Brain microvascular endothelial cell (primary cell): Measurements from ENCODE around the gene DTX1.

Experiments
- DNase-seq: peaks from one replicate; pipeline ENCODE4 v3.0.0-alpha.2; 2020
- H3K27ac ChIP-seq: fragments of 250-450 bp; sonication (Bioruptor Pico); 2 replicates; pipeline ENCODE4 v1.5.1; 2020; ENCODE audit warnings: mild to moderate bottlenecking, moderate library complexity
- H3K27me3 ChIP-seq: fragments of 250-450 bp; sonication (Bioruptor Pico); replicated peaks from 2 replicates; pipeline ENCODE4 v1.5.1; 2020; ENCODE audit warnings: mild to moderate bottlenecking
- H3K36me3 ChIP-seq: fragments of 250-450 bp; sonication (Bioruptor Pico); replicated peaks from 2 replicates; pipeline ENCODE4 v1.5.1; 2020; ENCODE audit warnings: mild to moderate bottlenecking
- H3K4me3 ChIP-seq: 2 replicates; pipeline ENCODE4 v1.5.1; 2011; ENCODE audit warnings: low read depth, mild to moderate bottlenecking, control low read depth, low read length, moderate library complexity
- in situ Hi-C: cut with HindIII; loops from 2 replicates; pipeline ENCODE4 v1.10.0; 2017; ENCODE audit warnings: low sequenced_read_pairs, low pct_ligation_motif_present
- TF ChIP-seq, protein P1 (sequence below): IDR thresholded peaks from 2 replicates; pipeline ENCODE4 v1.5.1; 2011; ENCODE audit warnings: low read depth, mild to moderate bottlenecking, moderate library complexity, low read length, control low read depth, inconsistent platforms; ENCODE audit errors: missing control alignments

DTX1 gene

GRCh38 chr12:113065126-113066007, 8.8 kb downstream of the DTX1 start:
- DNase-seq, result no peak
- H3K36me3 ChIP-seq, result no peaks in the 10 kb centered on the region
- peaks cover 34% of the 10 kb centered on the region for H3K27me3 ChIP-seq
- TF ChIP-seq, protein P1, sequence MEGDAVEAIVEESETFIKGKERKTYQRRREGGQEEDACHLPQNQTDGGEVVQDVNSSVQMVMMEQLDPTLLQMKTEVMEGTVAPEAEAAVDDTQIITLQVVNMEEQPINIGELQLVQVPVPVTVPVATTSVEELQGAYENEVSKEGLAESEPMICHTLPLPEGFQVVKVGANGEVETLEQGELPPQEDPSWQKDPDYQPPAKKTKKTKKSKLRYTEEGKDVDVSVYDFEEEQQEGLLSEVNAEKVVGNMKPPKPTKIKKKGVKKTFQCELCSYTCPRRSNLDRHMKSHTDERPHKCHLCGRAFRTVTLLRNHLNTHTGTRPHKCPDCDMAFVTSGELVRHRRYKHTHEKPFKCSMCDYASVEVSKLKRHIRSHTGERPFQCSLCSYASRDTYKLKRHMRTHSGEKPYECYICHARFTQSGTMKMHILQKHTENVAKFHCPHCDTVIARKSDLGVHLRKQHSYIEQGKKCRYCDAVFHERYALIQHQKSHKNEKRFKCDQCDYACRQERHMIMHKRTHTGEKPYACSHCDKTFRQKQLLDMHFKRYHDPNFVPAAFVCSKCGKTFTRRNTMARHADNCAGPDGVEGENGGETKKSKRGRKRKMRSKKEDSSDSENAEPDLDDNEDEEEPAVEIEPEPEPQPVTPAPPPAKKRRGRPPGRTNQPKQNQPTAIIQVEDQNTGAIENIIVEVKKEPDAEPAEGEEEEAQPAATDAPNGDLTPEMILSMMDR, result no peak
- no peak overlapping the region for H3K27ac ChIP-seq
- in situ Hi-C loops, result no loop called here
- no peak overlapping the region for H3K4me3 ChIP-seq

GRCh38 chr12:113066813-113067400, 10.4 kb downstream of the DTX1 start:
- Histone ChIP-seq H3K36me3 (no peaks in the 10 kb centered on the region), H3K27ac (no peak overlapping the region), H3K27me3 (peaks cover 22% of the 10 kb centered on the region), H3K4me3 (no peak overlapping the region)
- DNase-seq, result no peak
- in situ Hi-C loops, result no loop called here
- TF ChIP-seq, protein P1, result no peak

DNA sequence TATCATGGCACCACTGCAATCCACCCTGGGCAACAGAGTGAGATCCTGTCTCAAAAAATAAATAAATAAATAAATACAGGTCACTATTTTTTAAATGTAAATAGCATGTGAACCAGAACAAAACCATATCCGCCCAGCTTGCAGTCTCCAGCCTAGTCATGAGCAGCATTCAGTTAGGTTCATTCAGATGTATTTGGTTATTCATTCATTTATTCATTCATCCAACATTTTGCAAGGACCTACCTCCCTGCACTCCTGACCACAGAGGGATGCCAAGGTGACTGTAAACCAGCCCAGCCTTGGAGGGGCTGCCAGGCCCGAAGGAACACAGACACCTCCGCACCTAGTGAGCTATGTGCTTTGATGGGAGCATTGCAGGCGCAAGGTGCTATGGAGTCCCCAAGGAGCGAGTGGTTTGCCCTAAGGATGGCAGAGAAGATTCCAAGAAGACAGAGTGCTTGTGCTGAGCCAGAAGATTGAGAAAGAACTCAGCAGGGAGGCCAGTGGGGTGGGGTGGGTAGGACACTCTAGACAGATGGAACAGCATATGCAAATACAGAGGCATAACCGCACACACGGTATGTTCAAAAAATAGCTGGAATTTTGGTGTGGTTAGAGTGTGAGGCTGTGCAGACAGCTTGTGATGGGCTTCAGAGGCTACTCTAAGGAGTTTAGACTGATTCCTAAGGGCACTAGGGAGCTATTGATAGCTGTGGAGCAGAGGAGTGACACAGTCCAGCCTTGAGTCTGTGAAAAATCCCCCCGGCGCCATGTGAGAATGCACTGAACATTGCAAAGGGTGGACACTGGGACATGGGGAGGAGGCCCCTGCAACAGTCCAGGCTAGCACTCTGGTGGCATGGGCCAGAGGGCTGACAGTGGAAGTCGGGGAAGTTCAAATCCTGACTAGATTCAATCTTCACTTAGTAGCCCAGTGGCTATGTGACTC, 11.7 kb downstream of the DTX1 start:
- TF ChIP-seq, protein P1, result no peak

DNA sequence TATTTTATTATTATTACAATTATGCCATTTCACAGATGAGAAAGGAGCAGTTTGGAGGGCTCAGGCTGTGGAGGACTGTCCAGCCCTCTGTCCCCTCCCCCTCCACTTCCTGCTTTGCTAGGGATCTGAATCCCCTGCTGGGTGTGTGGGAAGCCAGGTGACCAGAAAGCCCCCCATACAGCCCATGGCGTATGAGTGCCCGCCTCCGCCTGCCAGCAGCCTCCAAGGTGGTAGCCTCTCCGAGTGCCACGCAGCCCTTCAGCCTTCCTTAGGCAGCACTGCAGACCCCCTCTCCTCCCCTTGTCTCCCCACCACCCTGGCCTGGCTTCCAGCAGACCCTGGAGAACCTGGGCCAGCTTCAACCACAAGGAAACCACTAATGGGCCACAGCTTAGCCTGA, 12.6 kb downstream of the DTX1 start:
- no peaks in the 10 kb centered on the region for H3K36me3 ChIP-seq
- no peak for DNase-seq
- TF ChIP-seq, protein P1, result no peak
- no peak overlapping the region for H3K27ac ChIP-seq
- in situ Hi-C loops, result no loop called here
- H3K27me3 ChIP-seq, result peaks cover 8% of the 10 kb centered on the region
- H3K4me3 ChIP-seq, result no peak overlapping the region

More for the DNA sequence above, 11.7 kb downstream of the DTX1 start:
- H3K36me3 ChIP-seq, result no peaks in the 10 kb centered on the region
- DNase-seq, result no peak
- H3K27ac ChIP-seq, result no peak overlapping the region
- in situ Hi-C loops, result no loop called here
- peaks cover 16% of the 10 kb centered on the region for H3K27me3 ChIP-seq
- no peak overlapping the region for H3K4me3 ChIP-seq

GRCh38 chr12:113069751-113070116, 13.2 kb downstream of the DTX1 start:
- peaks cover 6% of the 10 kb centered on the region for H3K27me3 ChIP-seq
- TF ChIP-seq, protein P1, result no peak
- H3K27ac ChIP-seq, result no peak overlapping the region
- H3K4me3 ChIP-seq, result no peak overlapping the region
- no peaks in the 10 kb centered on the region for H3K36me3 ChIP-seq
- no peak for DNase-seq
- in situ Hi-C loops, result no loop called here
